Measurements from ENCODE around the gene CSH2.

- TF ChIP-seq EZH2 (IDR thresholded peaks at IDR 0.05; ENCODE audit: borderline replicate concordance, insufficient read depth, low read depth, low read length, poor library complexity, severe bottlenecking) (no peak), CTCF (IDR thresholded peaks at IDR 0.05) (no peak)
Observed at GRCh38 chr17:63855185-63855584, 18.3 kb downstream of the CSH2 start.
